ENCODE data around the gene MAX.
A peak's percentile ranks its signal among the peaks of the same experiment; 100 is the strongest.

The MAX gene, protein sequence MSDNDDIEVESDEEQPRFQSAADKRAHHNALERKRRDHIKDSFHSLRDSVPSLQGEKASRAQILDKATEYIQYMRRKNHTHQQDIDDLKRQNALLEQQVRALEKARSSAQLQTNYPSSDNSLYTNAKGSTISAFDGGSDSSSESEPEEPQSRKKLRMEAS

DNA sequence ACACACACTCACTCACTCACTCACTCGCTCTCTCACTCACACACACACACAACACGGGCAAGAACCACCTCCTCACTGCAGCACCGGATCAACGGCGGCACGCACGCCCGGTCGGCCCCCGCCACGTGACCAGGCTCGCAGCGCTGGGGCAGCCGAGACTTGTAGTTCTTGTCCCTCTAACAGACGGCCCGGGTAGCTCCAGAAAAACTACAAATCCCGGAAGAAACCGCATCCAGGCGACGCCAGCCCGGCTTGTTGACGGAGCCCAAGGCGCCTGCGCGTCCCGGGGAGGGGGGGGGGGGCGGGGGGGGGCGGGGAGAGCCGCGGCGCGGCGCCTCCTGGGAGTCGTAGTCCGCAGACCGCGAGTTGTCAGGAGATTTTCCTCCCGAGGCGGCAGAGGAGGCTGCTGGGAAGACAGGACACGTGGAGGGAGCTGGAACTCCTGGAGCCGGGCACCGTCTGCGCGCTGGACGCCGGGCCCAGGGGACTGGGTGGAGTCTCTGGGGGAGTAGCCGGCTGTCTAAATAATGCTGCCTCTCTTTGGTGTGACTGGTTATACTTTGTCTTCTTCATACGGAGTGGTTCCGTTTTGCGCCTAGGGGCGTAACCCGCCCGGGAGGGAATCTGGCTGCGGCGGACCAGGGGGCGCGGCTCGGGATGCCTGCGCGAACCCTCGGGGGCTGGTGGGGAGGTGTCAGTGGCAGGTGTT lies at the start of gene MAX:
TSS of gene MAX (minus strand) at position 77 of the 709 bp plus-strand sequence. CDS start 178 bp downstream, outside the sequence.
- DNase-seq, result peak; percentile 99

DNA sequence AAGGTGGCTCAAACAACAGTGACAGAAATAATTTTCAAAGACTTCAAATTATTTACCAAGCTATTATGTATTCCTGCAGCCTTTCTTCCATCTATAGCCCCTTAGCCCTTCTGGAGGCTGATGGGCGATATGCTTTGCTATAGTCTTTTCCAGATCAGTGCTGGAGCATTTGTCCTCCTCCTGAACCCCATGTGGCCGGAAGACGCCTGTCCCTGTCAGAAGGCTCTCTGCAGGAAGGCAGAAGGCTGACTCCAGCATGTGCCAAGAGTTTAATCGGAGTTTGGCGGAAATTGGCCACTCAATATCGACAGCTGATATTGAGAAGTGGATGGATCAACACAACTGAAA lies 49.3 kb upstream of the MAX start:
- DNase-seq, result no peak

DNA sequence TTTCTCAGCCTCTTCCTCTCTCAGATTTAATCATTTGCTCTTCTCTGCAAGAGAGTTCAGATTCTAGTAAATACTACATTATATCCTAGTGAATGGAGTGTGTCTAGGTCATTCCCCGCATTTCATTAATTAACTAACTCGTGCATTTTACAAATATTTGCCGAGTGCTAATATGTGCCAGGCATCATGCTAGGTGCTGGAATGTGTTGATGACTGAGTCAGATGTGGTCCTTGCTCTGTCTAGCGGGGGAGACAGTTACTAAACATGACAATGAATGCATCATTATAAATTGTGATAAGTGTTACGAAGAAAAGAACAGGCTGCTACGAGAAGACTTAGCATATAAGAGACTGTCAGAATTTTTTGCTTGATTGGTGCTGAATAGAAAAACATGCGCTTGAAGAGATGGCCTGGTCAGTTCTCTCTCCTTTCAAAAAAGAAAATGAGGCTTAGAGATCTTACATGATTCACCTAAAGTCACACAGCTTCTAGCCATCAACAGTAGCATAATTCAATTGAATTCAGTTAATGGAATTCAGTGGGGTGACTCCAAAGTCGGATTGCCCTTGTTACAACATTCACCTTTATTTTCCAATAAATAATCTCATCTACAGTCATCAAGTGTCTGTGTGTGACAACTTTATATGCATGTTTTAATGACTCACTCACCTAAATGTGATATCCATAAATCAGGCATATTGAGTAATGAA lies 48.7 kb upstream of the MAX start:
- DNase-seq, result no peak

DNA sequence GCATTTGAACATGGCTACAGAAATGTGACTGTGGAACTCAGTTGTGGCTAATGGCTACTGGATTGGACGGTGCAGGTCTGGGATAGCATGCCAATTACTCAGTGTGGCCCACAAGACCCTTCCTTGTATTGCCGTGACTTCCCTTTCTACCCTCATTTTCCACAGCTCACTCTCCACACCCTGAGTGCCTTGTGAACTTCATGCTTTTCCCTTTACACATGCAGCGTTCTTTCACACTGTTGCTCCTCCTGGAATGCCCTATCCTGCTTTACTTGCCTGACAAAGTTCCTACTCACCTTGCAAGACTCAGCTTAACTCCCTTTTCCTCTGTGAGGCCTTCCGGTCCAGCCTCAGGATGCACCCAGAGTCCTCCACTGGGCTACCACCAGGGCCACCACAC lies 46.8 kb upstream of the MAX start:
- DNase-seq, result no peak

DNA sequence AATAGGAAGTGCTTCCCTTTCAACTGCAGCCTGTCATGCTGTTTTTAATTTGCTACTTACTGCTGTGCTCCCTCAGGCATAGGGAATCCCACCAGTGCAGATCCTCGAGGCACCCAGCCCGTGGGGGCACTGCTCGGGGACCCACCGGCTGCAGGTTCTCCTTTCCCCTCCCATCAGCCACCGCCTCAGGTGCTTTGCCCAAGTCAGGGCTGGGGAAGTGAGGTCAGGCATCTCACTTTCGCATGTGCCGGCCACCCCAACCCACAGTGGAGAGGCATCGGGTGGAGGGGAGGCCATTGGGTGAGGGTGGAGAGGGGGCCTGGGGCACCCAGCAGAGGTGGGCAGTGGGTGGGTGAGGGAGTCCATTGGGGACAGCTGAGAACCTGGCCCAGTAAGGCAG lies 41.9 kb upstream of the MAX start:
- no peak for DNase-seq

DNA sequence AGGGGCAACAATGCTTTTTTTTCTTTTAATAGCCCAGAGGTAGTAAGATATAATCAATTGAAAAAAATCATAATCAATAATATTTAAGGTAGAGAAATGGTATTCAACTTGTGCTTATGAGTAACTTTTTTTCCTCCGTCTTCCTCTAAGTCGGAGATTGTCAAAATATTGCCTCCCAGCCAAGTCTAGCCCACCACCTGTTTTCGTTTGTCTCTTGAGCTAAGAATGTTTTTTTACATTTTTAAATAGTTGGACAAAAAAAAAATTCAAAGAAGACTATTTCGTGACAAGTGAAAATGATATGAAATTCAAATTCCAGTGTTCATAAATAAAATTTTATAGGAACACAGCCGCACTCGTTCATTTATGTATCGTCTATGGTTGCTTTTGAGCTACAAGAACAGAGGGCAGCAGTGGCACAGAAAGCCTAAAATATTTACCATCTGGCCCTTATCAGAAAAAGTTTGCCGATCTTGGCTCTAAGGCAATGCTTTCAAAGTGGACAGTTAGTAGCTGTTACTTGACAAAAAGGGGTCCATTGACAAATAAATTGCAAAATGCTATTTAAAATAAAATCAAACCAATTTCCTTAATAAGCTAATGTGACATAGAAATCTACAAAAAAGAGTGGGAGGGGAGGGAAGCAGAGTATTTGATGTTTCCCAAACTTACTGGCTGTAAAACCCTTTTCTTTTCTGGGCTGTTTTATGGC lies 40.8 kb upstream of the MAX start:
- no peak for DNase-seq

DNA sequence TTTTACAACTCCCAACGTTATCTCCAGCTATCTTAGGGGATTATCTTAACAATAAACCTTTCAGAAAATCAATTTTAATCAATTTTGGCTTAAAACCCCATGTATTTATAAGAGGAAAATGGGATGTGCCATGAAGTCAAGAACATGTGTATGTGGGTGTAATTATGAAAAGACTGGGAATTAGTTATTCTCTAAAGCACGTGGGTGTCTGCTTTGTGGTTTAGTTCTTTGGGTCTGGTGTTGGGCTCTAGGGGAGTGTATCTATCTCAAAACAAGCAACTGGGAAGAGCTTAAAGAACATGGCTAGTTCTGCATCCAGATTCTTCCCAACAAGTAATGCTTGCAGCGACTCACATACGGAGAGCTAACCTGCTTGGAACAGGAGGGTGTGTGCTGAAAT lies 40.1 kb upstream of the MAX start:
- no peak for DNase-seq

DNA sequence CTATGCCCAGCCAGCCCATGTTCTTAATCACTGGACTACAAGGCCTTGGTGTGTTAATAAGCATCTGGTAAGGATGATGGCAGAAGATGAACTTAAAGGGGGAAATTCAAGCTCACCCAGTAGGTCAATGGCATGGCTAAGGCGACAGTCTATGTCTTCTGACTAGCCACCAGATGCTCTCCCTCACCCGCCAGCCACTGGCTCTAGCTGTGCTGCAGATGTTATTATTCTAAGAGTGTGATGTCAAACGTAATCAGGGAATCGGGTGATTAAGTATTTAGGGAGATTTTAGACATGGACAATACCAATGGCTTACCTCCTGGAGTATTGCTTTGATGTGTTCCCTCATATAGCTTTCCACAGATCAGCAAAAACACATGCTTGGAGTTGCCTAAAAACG lies 39.2 kb upstream of the MAX start:
- no peak for DNase-seq

DNA sequence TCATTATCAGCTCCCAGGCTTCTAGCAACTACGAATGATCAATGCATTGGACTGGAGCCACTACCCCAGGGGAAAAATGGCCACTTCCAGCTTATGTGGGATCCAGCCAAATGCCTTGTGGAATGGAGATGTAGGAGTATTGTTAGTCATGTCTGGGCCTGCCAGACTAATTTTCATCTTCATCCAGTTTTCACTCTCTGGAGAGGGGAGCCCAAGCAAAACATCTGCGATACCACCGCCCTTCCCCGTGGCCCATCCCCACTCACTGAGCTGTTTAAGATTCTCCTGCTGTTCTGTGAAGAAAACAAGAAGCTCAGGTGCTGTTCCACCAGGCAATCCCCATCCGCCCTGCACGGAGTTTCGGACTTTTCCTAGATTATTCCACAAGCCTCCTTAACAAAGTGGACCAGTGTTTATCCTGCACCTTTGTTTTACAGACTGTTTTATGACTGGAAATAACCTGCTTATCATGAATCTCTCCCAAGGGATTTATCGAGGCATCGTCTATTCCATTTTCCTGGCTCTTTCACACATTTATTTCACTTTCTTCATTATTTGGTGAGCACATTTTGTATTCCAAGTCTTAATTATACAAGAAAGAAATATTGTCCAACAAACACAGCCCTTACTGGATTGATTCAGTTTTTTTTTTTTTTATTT lies 35.5 kb upstream of the MAX start:
- DNase-seq, result peak; percentile 67

DNA sequence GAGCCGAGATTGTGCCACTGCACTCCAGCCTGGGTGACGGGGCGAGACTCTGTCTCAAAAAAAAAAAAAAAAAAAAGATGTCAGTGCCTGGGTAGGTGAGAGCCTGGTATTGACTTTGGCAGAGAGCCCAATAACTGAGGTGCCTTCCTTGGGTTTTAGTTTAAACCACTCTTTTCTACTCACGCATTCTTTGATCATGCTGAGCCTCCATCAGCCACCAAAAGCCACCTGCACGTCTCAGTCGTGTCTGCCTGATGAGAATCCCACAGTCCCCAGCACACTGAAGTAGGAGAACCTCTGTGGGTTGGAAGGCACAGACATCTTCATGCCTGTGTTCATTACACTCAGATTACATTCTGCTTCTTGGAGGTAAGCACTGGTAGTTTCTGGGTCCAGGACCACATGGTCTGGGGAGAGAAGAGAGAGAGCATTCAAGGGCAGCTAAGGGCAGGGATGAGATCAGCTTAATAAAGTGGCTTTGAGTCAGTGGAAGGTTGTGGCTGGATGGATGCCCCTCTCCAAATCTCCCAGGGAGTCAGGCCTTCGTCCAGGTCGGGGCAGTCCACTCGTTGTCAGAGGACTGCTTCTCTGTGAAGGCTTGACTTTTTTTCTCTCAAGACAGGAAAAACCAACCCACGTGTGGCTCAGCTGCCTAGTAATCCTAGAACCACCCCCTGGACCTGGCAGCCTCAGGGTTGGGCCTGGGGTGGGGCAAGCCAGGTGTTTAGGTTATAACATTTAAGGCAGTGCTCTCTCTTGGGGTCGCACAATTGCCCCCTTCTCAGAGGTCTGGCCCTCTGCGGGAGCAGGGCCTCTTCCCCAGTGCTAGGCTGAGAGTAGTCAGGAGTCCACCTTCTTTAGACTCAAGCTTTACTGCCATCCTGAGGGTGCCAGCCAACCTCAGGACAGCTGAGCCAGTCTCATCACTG lies 32.6 kb upstream of the MAX start:
- peak; percentile 20 for DNase-seq

DNA sequence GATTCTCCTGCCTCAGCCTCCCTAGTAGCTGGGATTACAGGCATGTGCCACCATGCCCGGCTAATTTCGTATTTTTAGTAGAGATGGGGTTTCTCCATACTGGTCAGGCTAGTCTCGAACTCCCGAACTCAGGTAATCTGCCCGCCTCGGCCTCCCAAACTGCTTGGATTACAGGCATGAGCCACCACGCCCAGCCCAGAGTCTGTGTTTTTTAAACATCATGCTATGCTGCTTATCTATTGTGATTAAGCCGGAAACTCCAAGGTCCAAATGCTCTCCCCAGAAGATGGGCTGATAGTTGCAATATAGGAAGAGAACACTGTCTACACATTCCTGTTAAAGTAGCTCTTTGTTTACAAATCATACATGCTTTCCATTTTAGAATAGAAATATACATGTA lies 30.5 kb upstream of the MAX start:
- DNase-seq, result no peak

DNA sequence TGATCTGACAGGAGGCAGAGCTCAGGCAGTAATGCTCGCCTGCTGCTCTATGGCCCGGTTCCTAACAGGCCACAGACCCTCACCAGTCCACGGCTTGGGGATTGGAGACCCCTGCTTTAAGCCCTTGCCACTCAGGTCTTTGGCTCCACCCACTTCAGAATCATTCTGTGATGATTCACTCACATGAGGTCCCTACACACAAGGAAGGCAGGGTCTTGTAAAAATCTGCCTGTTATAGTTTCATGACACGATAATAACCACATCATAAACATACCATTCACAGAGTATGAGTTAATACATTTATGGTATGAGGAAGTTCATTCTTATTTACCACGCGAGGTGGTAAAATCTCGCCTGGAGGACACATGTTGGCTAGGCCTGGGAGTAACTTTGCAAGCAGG lies 29.0 kb upstream of the MAX start:
- DNase-seq, result no peak

DNA sequence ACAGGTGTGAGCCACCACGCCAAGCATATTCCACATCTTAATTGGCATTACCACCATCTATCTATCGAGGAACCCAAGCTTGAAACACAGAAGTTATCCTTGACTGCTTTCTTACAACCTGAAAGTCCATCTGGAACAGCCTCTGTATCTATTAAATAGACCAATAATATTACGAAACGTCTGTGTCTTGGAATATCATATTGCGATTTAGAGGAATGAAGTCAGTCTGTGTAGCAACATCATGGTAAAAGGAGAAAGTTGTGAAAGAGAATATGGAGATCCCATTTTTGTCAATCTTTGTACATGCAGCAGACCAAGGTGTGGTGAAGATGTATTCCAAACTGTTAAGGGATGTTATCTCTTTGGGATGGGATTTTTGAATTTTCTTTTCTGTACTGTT lies 25.8 kb upstream of the MAX start:
- DNase-seq, result no peak

DNA sequence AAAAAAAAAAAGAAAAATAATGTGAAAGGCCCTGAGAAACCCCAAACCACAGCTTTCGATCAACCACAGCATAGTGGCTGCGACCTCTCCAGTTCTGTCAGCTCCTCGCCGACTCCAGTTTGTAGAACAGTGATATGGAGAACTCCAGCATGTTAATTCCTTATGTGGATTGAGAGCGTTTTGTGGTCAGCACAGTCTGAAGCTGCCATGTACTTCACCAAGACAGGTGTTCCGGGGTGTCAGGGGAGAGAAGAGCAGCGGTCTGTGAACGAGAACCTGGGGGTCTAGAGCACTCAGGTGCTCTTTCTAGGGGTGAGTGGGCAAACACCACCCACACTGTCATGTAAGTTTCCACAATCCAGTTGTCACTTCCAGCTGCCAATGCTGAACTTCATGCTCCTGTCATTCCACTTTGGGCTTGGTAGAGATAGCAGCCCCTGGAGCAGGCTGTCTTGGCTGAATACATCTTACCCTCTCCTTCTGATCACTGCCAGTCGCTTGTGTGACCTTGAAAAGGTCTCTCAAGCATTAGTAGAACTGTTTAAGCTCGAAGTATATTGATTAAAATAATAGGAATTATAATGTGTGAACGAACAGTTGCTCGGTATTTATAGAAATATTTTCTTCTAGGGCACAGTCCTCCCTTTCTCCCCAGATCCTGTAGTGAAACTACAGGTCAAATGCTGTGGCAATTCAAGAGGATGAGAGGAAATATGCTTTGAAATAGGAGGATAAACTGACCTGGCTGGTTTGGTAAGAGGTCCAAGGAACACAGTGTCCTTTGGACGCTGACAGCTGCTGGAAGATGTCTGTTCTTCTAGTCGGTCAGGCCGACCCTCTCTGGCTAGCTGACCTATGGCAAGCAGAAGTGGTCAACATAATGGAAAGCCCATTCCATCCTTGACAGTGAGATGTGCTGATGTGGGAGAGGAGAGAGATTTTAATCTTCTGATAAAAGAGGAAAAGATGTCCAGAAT lies 15.7 kb upstream of the MAX start:
- DNase-seq, result no peak

DNA sequence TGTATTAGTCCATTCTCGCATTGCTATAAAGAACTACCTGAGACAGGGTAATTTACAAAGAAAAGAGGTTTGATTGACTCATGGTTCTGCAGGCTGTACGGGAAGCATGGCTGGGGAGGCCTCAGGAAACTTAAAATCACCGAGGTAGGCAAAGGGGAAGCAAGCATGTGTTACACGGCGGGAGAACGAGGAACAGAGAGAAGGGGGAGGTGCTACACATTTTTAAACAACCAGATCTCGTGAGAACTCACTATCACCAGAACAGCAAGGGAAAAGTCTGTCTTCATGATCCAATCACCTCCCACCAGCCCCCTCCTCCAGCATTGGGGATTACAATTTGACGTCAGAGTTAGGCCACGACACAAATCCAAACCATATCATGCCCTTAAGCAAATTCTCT lies 13.3 kb upstream of the MAX start:
- DNase-seq, result no peak

DNA sequence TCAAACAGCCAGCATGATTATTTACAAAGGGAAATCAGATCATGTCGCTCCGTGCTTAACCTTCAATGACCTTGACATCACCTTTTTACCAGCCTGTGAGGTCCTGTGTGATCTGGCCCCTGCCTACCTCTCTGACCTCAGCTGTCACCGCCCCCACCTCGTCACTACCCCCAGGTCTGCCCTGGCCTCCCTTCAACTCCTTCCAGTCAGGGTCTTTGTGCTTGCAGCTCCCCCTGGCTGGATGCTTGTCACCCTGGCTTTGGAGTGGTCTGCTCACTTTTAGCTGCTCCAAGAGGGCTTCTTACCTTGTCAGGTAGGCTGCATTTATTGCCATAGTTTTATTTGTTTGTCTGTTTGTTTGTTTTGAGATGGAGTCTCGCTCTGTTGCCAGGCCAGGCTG lies 8.2 kb upstream of the MAX start:
- DNase-seq, result no peak

DNA sequence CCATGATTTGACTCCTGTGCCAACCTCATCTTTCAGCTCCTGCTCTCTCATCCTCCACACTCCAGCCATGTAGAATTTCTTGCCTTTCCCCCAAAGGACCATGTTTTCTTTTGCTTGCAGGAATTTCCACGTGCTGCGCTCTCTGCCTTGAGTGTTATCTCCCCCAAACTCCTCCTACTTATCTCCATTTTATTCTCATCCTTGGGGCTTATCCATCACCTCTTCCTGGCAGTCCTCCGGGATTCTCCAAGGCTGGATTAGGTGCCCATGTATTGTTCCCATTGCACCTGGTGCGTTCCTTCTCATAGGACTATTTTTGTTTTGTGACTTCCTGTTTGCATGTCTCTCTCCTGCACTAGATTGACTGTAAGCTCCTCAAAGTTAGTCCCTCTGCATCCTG lies 7.0 kb upstream of the MAX start:
- no peak for DNase-seq

DNA sequence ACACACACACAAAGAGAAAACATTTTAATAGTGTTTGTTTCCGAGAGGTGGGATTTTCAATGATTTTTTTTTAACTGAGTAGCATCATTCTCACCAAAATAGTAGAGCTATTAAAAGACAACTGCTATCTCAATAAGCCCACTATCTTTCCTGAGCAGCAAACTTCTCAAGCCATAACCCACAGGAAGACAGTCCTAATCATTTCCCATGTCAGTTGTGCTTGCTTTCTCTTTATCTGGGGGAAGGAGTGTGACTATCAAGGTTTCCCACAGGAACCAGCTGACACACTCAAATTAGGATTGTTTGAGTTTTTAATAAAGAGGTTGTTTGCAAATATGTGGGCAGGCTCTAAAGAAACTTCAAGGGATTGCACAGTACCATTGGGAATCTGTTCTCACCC lies 4.9 kb upstream of the MAX start:
- DNase-seq, result no peak

DNA sequence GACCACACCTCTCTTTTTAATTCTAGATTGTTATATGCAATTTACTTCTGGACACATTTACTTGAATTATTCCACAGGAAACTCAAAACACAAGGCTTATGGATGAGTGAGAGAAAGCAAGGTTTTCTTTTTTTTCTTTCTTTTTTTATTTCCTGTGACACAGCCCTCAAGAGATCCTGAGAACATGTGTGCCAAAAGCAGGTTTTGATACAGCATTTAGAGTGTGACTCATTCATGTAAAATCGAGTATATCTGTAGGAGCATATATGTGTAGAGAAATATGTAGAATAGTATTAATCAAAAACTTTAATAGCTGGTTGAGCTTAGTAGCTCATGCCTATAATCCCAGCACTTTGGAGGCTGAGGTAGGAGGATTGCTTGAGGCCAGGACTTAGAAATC lies 4.4 kb upstream of the MAX start:
- no peak for DNase-seq

DNA sequence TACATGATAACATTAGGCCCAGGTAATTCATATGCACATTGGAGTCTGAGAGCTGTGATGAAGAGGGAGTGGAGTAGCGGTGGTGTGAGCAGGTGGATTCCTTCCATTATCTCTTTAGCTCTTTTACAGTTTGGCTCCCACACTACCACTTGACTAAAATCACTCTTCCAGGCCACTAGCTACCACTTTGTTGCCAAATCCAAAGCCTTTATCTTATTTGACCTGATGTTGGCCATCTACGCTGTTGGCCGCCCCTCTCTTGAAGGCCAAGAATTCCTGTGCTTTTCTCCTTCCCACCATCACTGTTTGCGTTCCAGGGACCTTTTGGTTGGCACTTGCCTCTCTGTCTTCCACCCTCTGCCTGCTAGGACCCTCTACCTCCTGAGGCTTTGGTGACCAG lies 4.0 kb upstream of the MAX start:
- no peak for DNase-seq

DNA sequence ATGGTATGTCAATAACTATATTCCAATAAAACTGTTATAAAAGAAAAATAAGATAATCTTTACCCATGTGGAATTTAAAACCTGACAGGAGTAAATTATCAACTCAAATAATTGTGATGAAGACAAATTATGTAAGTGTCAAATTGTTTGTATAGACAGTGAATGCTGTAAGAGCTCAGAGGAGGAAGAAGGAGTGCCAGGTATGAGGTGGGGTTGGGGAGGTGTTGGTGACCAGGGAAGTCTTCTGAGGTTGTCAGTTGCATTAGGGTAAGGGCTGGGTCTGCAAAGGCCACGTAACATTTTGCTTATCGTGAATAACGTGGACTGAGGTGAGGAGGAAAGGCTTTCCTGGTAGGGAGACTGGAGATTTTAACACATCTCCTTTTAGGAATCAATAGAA lies 2.5 kb upstream of the MAX start:
- DNase-seq, result no peak
